Chondrocyte (in vitro differentiated cells): Measurements from ENCODE around the gene PDGFRB. TPM values are rescaled to one million over a fixed set of nuclear protein-coding genes. Genes with fewer than 3 reads are reported as not detected.

Source experiments
- DNase-seq: peaks from one replicate; pipeline ENCODE4 v3.0.0; 2021; ENCODE audit warnings: mixed read lengths, low spot score
- H3K27ac Mint-ChIP-seq: one replicate; pipeline ENCODE4 v1.8.0; 2021; ENCODE audit warnings: mild to moderate bottlenecking, moderate library complexity, mixed read lengths; ENCODE audit not compliant: unreplicated experiment
- H3K27me3 Mint-ChIP-seq: 2 replicates; pipeline ENCODE4 v1.8.0; 2021; ENCODE audit warnings: low read depth, mixed read lengths
- H3K36me3 Mint-ChIP-seq: 2 replicates; pipeline ENCODE4 v1.8.0; 2021; ENCODE audit warnings: low read depth, mixed read lengths
- H3K4me1 Mint-ChIP-seq: 2 replicates; pipeline ENCODE4 v1.8.0; 2021; ENCODE audit warnings: low read depth, mild to moderate bottlenecking, mixed read lengths
- H3K4me3 Mint-ChIP-seq: one replicate; pipeline ENCODE4 v1.8.0; 2021; ENCODE audit warnings: mild to moderate bottlenecking, moderate library complexity, mixed read lengths; ENCODE audit not compliant: unreplicated experiment
- H3K9me3 Mint-ChIP-seq: 2 replicates; pipeline ENCODE4 v1.8.0; 2021; ENCODE audit warnings: low read depth, mixed read lengths
- total RNA-seq: library from RNA; stranded (reverse); gene quantifications from 3 replicates; pipeline ENCODE4 v1.2.1, GENCODE V29; 2021
- TF ChIP-seq, protein P1 (sequence below): fragments of 200-600 bp; sonication (generic); IDR thresholded peaks from 2 replicates; pipeline ENCODE4 v1.5.0; 2021; ENCODE audit warnings: antibody characterized with exemption, mild to moderate bottlenecking, moderate library complexity

Gene PDGFRB
- total RNA-seq, 1 donor from 2014 or later, result 499 TPM

GRCh38 chr5:150173161-150173560 lies 17.5 kb upstream of the PDGFRB start:
- Mint-ChIP-seq H3K27me3 (peaks cover 19% of the 10 kb centered on the region), H3K9me3 (no peaks in the 10 kb centered on the region), H3K27ac (no peak overlapping the region), H3K4me1 (peaks cover 13% of the 10 kb centered on the region), H3K4me3 (no peak overlapping the region), H3K36me3 (no peaks in the 10 kb centered on the region)
- no peak for DNase-seq
- TF ChIP-seq, protein P1, sequence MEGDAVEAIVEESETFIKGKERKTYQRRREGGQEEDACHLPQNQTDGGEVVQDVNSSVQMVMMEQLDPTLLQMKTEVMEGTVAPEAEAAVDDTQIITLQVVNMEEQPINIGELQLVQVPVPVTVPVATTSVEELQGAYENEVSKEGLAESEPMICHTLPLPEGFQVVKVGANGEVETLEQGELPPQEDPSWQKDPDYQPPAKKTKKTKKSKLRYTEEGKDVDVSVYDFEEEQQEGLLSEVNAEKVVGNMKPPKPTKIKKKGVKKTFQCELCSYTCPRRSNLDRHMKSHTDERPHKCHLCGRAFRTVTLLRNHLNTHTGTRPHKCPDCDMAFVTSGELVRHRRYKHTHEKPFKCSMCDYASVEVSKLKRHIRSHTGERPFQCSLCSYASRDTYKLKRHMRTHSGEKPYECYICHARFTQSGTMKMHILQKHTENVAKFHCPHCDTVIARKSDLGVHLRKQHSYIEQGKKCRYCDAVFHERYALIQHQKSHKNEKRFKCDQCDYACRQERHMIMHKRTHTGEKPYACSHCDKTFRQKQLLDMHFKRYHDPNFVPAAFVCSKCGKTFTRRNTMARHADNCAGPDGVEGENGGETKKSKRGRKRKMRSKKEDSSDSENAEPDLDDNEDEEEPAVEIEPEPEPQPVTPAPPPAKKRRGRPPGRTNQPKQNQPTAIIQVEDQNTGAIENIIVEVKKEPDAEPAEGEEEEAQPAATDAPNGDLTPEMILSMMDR, result no peak

DNA sequence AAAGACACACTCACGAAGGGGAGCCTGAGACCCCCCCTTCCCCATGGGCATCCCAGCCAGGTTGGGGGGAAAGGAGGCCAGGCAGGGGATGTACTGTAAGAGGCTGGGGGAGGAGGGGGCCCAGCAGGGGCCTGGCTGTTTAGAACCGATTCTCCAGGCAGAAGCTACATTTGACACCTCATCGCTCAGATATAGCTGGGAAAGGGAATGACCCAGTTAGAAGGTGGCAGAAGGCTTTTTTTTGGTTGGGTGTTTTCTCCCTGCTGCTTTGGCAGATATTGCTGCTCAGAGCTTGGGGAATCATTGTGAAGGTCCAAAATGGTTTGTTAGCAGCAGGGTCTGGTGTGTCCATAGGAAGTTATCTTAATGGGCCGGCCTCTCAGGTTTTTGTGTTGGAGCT lies 16.9 kb upstream of the PDGFRB start:
- Mint-ChIP-seq H3K36me3 (no peaks in the 10 kb centered on the region), H3K4me3 (no peak overlapping the region), H3K27ac (no peak overlapping the region), H3K9me3 (no peaks in the 10 kb centered on the region), H3K27me3 (peaks cover 21% of the 10 kb centered on the region), H3K4me1 (peaks cover 13% of the 10 kb centered on the region)
- no peak for DNase-seq
- TF ChIP-seq, protein P1, result no peak

DNA sequence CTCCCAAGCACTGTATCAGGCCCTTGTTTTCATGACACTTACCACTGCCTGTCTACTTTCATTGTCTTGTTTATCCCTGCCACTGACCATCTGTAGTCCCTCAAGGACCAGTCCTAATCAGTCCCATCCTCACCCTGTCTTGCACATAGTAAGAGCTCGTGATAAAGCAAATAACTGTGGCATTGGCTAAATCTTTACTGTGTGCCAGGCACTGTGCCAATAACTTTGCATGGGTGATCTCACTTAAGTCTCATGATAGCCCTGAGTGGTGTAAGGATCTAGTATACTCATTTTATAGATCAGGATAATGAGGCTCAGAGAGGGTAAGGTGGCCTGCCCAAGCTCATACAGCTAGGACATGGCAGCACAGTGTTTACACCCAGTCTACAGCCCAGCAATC lies 16.5 kb upstream of the PDGFRB start:
- Mint-ChIP-seq H3K4me3 (no peak overlapping the region), H3K9me3 (no peaks in the 10 kb centered on the region), H3K27ac (no peak overlapping the region), H3K4me1 (peaks cover 13% of the 10 kb centered on the region), H3K27me3 (peaks cover 23% of the 10 kb centered on the region), H3K36me3 (no peaks in the 10 kb centered on the region)
- TF ChIP-seq, protein P1, result no peak
- no peak for DNase-seq

- no peak overlapping the region for H3K27ac Mint-ChIP-seq
- H3K4me1 Mint-ChIP-seq, result peaks cover 9% of the 10 kb centered on the region
- H3K9me3 Mint-ChIP-seq, result no peaks in the 10 kb centered on the region
- TF ChIP-seq, protein P1, result no peak
- DNase-seq, result no peak
- H3K36me3 Mint-ChIP-seq, result no peaks in the 10 kb centered on the region
- peaks cover 23% of the 10 kb centered on the region for H3K27me3 Mint-ChIP-seq
- H3K4me3 Mint-ChIP-seq, result no peak overlapping the region
Observed at GRCh38 chr5:150168864-150169263, 13.2 kb upstream of the PDGFRB start.

GRCh38 chr5:150167908-150168307 lies 12.3 kb upstream of the PDGFRB start:
- TF ChIP-seq, protein P1, result peak; percentile 33
- Mint-ChIP-seq H3K9me3 (no peaks in the 10 kb centered on the region), H3K4me3 (no peak overlapping the region), H3K36me3 (no peaks in the 10 kb centered on the region), H3K4me1 (peaks cover 14% of the 10 kb centered on the region), H3K27me3 (peaks cover 21% of the 10 kb centered on the region), H3K27ac (no peak overlapping the region)
- no peak for DNase-seq
